Karpas-422 (cell line): Measurements from ENCODE around the gene CST9. TPM values are rescaled to one million over a fixed set of nuclear protein-coding genes. Genes with fewer than 3 reads are reported as not detected.

Source experiments
- DNase-seq: peaks from one replicate; pipeline ENCODE4 v3.0.0-alpha.2; 2015
- H2AFZ ChIP-seq: fragments of 200-600 bp; sonication (generic); 2 replicates; pipeline ENCODE4 v1.6.1; 2014; ENCODE audit warnings: antibody characterized with exemption, low read length, mixed read lengths
- H3K27ac ChIP-seq: fragments of 200-600 bp; sonication (generic); 2 replicates; pipeline ENCODE4 v1.5.1; 2014; ENCODE audit warnings: mild to moderate bottlenecking, low read length, moderate library complexity
- H3K27me3 ChIP-seq: fragments of 200-600 bp; sonication (generic); 2 replicates; pipeline ENCODE4 v1.6.1; 2014; ENCODE audit warnings: low read length, mixed read lengths
- H3K36me3 ChIP-seq: fragments of 200-600 bp; sonication (generic); 2 replicates; pipeline ENCODE4 v1.6.1; 2014; ENCODE audit warnings: low read length, mixed read lengths; ENCODE audit not compliant: insufficient read depth
- H3K4me1 ChIP-seq: fragments of 200-600 bp; sonication (generic); 2 replicates; pipeline ENCODE4 v1.6.1; 2014; ENCODE audit warnings: mild to moderate bottlenecking, low read length, mixed read lengths
- H3K4me2 ChIP-seq: fragments of 200-600 bp; sonication (generic); 2 replicates; pipeline ENCODE4 v1.6.1; 2014; ENCODE audit warnings: low read length, low read depth, mild to moderate bottlenecking; ENCODE audit not compliant: poor library complexity, severe bottlenecking
- H3K4me3 ChIP-seq: fragments of 200-600 bp; sonication (generic); 2 replicates; pipeline ENCODE4 v1.5.1; 2014; ENCODE audit warnings: mild to moderate bottlenecking, antibody characterized with exemption, low read length, mixed read lengths
- H3K79me2 ChIP-seq: fragments of 200-600 bp; sonication (generic); 2 replicates; pipeline ENCODE4 v1.6.1; 2014; ENCODE audit warnings: mild to moderate bottlenecking, low read length, mixed read lengths
- H3K9ac ChIP-seq: fragments of 200-600 bp; sonication (generic); 2 replicates; pipeline ENCODE4 v1.6.0; 2014; ENCODE audit warnings: low read length
- H3K9me2 ChIP-seq: fragments of 200-600 bp; sonication (generic), shearing (Covaris generic); replicated peaks from 2 replicates; pipeline ENCODE4 v1.6.0; 2014; ENCODE audit warnings: mild to moderate bottlenecking, low read length, moderate library complexity; ENCODE audit not compliant: insufficient read depth
- H3K9me3 ChIP-seq: fragments of 300-700, 200-600 bp; sonication (generic); 2 replicates; pipeline ENCODE4 v1.6.1; 2014; ENCODE audit warnings: low read length, mixed read lengths
- H4K20me1 ChIP-seq: fragments of 200-600 bp; sonication (generic); 2 replicates; pipeline ENCODE4 v1.6.1; 2014; ENCODE audit warnings: mild to moderate bottlenecking, antibody characterized with exemption, low read length, low read depth; ENCODE audit not compliant: insufficient read depth
- total RNA-seq: library from RNA; depleted of rRNA; stranded (reverse); fragments of >200 nt; shearing (Covaris generic); gene quantifications from 2 replicates; pipeline ENCODE4 v1.2.3, GENCODE V29; 2014; ENCODE audit warnings: low replicate concordance

The CST9 gene
- total RNA-seq, 1 experiment from 2014 or later, result not detected

DNA sequence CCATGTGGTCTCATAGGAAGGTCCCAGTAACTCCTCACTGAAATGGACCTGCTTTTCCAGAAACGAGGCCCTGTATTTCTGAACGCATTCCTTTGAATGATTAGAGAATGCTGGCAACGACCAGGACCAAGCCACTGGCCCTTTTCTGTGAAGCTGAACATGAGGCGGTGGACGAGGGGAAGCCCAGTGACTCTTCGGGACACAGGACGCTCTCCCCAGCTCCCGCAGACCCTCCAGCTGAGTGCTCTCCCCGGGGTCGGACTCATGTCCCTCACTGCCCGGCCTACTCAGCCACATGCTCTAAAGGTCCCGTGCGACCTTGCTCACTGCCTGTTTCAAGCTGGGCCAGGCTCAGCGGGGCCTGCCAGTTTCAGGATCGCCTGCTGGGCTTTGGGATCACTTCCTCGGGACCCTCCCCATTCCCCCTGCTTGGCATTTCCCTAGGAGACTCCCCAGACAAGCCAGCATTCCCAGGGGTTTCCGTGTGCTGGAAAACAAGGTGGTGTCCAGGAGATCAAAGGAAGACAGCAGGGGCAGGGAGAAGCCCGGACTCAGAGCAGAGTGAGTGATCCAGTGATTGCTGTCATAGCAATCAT lies 2.6 kb upstream of the CST9 start:
- Histone ChIP-seq H3K9ac (no peak overlapping the region), H3K9me3 (no peaks in the 10 kb centered on the region), H4K20me1 (no peaks in the 10 kb centered on the region), H2AFZ (no peak overlapping the region), H3K4me3 (no peak overlapping the region), H3K27ac (no peak overlapping the region), H3K27me3 (no peaks in the 10 kb centered on the region), H3K4me1 (0 out of 2 replicates have a peak, but pooled peaks cover under 1% of the 10 kb centered on the region), H3K36me3 (no peaks in the 10 kb centered on the region), H3K4me2 (no peak overlapping the region), H3K79me2 (no peaks in the 10 kb centered on the region), H3K9me2 (no peaks in the 10 kb centered on the region)
- DNase-seq, result no peak

DNA sequence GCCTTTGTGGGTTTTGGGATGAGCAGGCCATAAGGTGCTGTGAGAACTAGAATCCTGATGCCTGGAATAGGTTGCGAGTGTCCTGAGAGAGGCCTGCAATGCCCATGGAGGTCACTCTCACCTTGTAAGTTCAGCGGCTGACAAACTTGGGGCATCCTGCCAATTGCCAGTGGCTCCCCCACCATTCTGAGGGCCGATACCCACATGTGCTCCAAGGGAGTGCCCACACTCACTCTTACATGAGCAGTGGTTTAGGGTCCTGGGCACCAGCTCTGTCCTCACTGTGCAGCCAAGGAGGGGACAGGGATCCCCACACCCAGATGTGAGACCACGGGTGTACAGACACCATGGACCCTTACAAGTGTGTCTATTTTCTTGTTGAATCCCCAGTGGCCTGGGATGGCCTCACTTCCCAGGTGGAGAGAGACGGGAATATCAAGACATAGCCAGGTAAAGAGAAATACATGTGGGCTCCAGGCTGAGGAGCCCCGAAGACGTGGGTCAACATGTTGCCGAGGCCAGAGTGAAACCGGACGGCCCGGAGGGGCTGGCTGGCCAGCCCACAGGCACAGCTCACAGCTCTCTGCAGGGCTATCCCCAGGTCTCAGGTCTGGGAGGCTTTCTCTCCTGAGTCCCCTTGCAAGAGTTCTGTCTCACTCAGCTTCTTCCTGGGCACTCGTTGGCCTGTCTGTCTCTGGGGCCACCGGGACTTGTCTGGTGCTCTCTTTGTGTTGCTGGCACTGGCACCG lies 2.0 kb upstream of the CST9 start:
- Histone ChIP-seq H4K20me1 (no peaks in the 10 kb centered on the region), H3K4me1 (peaks cover 8% of the 10 kb centered on the region; the same call in 1 of the 2 replicates)

DNA sequence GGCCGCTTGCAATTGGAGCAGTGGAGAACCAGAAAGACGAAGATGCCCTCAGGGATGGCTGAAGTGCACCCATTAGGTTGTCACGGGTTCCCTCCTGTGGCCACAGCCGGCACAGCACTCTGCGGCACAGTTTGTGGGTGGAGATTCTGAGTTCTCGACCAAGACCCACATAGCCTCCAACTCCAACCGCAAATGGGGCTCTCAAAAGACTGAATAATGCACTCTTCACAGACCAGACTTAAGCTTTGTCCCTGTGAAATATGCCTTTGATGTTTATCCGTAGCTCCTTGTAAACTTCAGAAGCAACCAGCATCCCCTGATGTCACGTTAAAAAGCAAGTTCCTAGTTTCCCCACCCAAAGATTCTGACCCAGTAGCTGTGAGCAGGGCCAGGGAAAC lies 934 bp upstream of the CST9 start:
- DNase-seq, result peak; percentile 87
- H3K4me2 ChIP-seq, result no peak overlapping the region
- no peak overlapping the region for H3K27ac ChIP-seq
- H3K4me3 ChIP-seq, result no peak overlapping the region
- H3K36me3 ChIP-seq, result no peaks in the 10 kb centered on the region
- no peak overlapping the region for H3K9ac ChIP-seq
- H3K27me3 ChIP-seq, result no peaks in the 10 kb centered on the region
- no peaks in the 10 kb centered on the region for H4K20me1 ChIP-seq
- no peak overlapping the region for H2AFZ ChIP-seq
- no peaks in the 10 kb centered on the region for H3K79me2 ChIP-seq
- peaks cover 18% of the 10 kb centered on the region for H3K4me1 ChIP-seq
- no peaks in the 10 kb centered on the region for H3K9me2 ChIP-seq
- H3K9me3 ChIP-seq, result no peaks in the 10 kb centered on the region

More for the DNA sequence above, 2.0 kb upstream of the CST9 start:
- Histone ChIP-seq H2AFZ (no peak overlapping the region), H3K27ac (no peak overlapping the region), H3K9me2 (no peaks in the 10 kb centered on the region), H3K36me3 (no peaks in the 10 kb centered on the region), H3K4me3 (no peak overlapping the region), H3K9me3 (no peaks in the 10 kb centered on the region), H3K4me2 (no peak overlapping the region), H3K27me3 (no peaks in the 10 kb centered on the region), H3K79me2 (no peaks in the 10 kb centered on the region), H3K9ac (no peak overlapping the region)
- no peak for DNase-seq

DNA sequence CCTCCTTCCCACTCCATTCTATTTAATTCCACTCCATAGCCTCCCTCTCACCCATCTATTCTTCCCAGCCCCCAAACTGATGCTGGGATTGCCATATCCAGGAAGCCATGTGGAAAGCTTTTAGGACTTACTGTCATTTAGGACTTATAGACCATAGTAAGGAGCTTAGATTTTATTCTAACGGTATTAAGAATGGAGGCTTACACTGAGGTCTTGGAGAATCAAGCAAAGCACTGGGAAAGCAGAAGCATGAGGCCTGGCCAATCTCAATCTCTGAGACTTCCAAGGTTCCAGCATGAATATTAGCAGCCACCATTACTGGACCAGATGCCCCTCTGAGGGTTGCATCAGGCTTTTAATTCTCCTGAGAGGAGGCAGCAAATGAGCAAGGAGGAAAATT lies 1.4 kb downstream of the CST9 start:
- Histone ChIP-seq H2AFZ (no peak overlapping the region), H3K36me3 (no peaks in the 10 kb centered on the region), H3K27me3 (no peaks in the 10 kb centered on the region), H4K20me1 (no peaks in the 10 kb centered on the region), H3K9me2 (no peaks in the 10 kb centered on the region), H3K9ac (no peak overlapping the region), H3K79me2 (no peaks in the 10 kb centered on the region), H3K4me2 (no peak overlapping the region), H3K4me1 (peaks cover 26% of the 10 kb centered on the region), H3K9me3 (no peaks in the 10 kb centered on the region), H3K4me3 (no peak overlapping the region), H3K27ac (no peak overlapping the region)
- DNase-seq, result no peak

DNA sequence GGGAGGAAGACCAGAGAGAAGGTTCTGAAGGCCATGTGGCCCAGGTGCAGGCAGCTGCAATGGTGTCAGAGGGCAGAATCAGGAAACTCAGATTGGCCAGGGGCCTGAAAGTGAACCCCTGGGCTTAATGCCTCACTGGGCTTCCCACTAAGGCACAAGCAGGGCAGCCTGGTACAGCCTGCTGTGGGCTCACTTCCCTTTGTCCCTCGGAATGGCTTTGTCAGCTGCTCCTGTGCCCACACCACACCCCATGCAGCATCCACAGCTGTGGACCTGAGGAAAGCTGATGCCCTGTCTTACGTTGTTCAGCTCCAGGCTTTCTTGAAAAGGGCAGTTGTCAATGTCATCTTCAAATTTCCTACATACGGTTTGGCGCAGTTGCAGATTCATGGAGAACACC lies 2.4 kb downstream of the CST9 start:
- Histone ChIP-seq H3K9me3 (no peaks in the 10 kb centered on the region), H3K4me2 (no peak overlapping the region), H3K9me2 (no peaks in the 10 kb centered on the region), H3K9ac (no peak overlapping the region), H3K4me1 (peaks cover 26% of the 10 kb centered on the region), H3K27me3 (no peaks in the 10 kb centered on the region), H3K4me3 (no peak overlapping the region), H3K27ac (no peak overlapping the region), H4K20me1 (no peaks in the 10 kb centered on the region), H2AFZ (no peak overlapping the region), H3K36me3 (no peaks in the 10 kb centered on the region), H3K79me2 (no peaks in the 10 kb centered on the region)
- no peak for DNase-seq

DNA sequence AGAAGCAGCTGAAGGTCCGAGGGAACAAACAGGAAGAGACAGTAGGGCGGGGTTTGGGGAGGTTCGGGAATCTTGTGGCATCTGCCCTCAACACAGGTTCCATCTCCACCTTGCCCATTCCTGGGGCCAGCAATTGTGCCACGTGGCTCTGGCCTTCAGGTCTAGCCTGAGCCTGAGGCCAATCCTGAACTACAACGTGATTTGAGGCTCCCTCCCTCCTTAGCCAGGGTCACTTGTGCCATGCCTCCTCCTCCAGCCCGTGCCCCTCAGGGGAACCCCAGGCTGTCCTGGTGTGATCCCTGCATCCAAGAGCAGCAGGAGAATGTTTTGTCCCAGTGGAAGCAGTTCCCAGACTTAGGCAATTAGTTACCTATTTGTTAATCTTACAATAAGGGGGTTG lies 3.0 kb downstream of the CST9 start:
- H3K9me2 ChIP-seq, result no peaks in the 10 kb centered on the region
- no peak overlapping the region for H3K4me3 ChIP-seq
- no peaks in the 10 kb centered on the region for H3K36me3 ChIP-seq
- peaks cover 26% of the 10 kb centered on the region for H3K4me1 ChIP-seq
- H3K27ac ChIP-seq, result no peak overlapping the region
- no peaks in the 10 kb centered on the region for H3K9me3 ChIP-seq
- H3K9ac ChIP-seq, result no peak overlapping the region
- H3K27me3 ChIP-seq, result no peaks in the 10 kb centered on the region
- no peaks in the 10 kb centered on the region for H4K20me1 ChIP-seq
- no peak for DNase-seq
- H3K4me2 ChIP-seq, result no peak overlapping the region
- H2AFZ ChIP-seq, result no peak overlapping the region; the same call in 1 of the 2 replicates
- H3K79me2 ChIP-seq, result no peaks in the 10 kb centered on the region

DNA sequence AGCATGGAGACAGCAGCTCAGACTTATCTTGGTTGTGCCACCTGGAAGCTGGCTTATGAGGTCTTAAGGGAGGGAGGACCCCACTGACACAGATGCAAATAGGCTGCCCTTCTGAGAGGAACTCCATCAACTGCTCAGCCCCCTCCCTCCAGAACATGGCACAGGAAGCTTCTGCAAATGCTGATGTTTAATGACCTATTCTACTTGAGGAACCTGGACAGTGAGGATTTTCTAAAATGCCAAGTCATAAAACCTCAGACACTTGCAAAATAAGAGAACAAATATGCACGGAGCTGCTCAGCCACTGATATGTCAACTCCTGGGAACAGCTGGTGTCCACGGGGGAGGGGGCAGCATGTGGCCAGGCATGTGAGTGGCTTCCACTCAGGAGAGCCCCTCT lies 3.5 kb downstream of the CST9 start:
- H3K79me2 ChIP-seq, result no peaks in the 10 kb centered on the region
- no peak overlapping the region for H3K4me3 ChIP-seq
- H3K27me3 ChIP-seq, result no peaks in the 10 kb centered on the region
- no peak overlapping the region for H3K27ac ChIP-seq
- H3K9me3 ChIP-seq, result no peaks in the 10 kb centered on the region
- H3K4me2 ChIP-seq, result no peak overlapping the region
- H4K20me1 ChIP-seq, result no peaks in the 10 kb centered on the region
- DNase-seq, result peak; percentile 49
- H3K36me3 ChIP-seq, result no peaks in the 10 kb centered on the region
- peaks cover 26% of the 10 kb centered on the region for H3K4me1 ChIP-seq
- H3K9ac ChIP-seq, result no peak overlapping the region
- H3K9me2 ChIP-seq, result no peaks in the 10 kb centered on the region
- no peak overlapping the region; the same call in 1 of the 2 replicates for H2AFZ ChIP-seq

DNA sequence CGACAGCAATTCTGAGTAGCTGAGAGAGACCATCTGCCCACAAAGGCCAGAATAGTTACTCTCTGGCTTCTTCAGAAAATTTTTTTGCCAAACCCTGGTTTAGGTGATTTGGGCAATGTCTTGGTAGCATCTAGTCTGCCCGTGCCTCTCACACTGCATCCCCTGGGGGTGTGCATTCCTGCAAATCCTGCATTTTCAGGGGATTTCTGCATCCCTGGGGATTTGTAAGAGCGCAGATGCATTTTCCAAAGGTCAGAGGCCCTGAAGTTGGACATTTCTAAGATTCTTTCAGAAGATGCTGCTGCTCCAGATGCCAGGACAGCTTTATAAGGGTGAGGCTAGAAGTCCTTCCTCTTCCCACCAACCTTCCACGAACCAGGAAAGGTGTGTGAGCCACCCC lies 4.0 kb downstream of the CST9 start:
- Histone ChIP-seq H3K27ac (no peak overlapping the region), H3K9me3 (no peaks in the 10 kb centered on the region), H3K9me2 (no peaks in the 10 kb centered on the region), H3K36me3 (no peaks in the 10 kb centered on the region), H3K79me2 (no peaks in the 10 kb centered on the region), H2AFZ (no peak overlapping the region), H3K4me3 (no peak overlapping the region), H3K4me2 (no peak overlapping the region), H3K4me1 (peaks cover 26% of the 10 kb centered on the region), H3K9ac (no peak overlapping the region), H4K20me1 (no peaks in the 10 kb centered on the region), H3K27me3 (no peaks in the 10 kb centered on the region)
- no peak for DNase-seq
